ENCODE data around the gene RPS18. TPM values are rescaled to one million over a fixed set of nuclear protein-coding genes. Genes with fewer than 3 reads are reported as not detected.

The RPS18 gene
- total and polyA plus RNA-seq, 9 of the 15 experiments (the other 6 are each of a cell fraction or from before 2014, with no cell fraction given) = 5,023 to 17,516 (median 8,131) TPM

GRCh38 chr6:33248932-33249731 is 22.7 kb upstream of the RPS18 start (continued):
- TF ChIP-seq ZBED1 (IDR thresholded peaks at IDR 0.05) = no peak
- TF ChIP-seq CREB3 (tag; conservative IDR thresholded peaks at IDR 0.05; ENCODE audit: low read depth) = no peak; the same call in 1 of the 2 replicates
- TF ChIP-seq E2F8 (IDR thresholded peaks at IDR 0.05; ENCODE audit: low read depth, partially characterized antibody) = peak; percentile 45
- TF ChIP-seq NFYB (IDR thresholded peaks at IDR 0.05; ENCODE audit: extremely low read depth, insufficient read length) = peak; percentile 85
- no peak for TF ChIP-seq KLF6 (CRISPR knock-in tag; IDR thresholded peaks at IDR 0.05; ENCODE audit: borderline replicate concordance)
- TF ChIP-seq TEAD4 (IDR thresholded peaks at IDR 0.05; ENCODE audit: low read length) = no peak; the same call in 1 of the 2 replicates
- no peak for TF ChIP-seq TEAD4 (CRISPR knock-in tag; IDR thresholded peaks at IDR 0.05; ENCODE audit: borderline replicate concordance)
- peak; percentile 64 for TF ChIP-seq USF1 (CRISPR knock-in tag; IDR thresholded peaks at IDR 0.05)
- TF ChIP-seq ID3 (CRISPR knock-in tag; IDR thresholded peaks at IDR 0.05) = no peak
- no peak; the same call in 1 of the 2 replicates for TF ChIP-seq ID3 (tag; IDR thresholded peaks at IDR 0.05)
- no peak for TF ChIP-seq ZNF384 (IDR thresholded peaks at IDR 0.05; ENCODE audit: low read depth, low read length)
- peak; percentile 98 for TF ChIP-seq PKNOX1 (IDR thresholded peaks at IDR 0.05)
- TF ChIP-seq CHD1 (IDR thresholded peaks at IDR 0.05; ENCODE audit: low read length) = peak; percentile 5
- peak in 1 of 2 experiments; percentile 17; a peak in 1 of 4 replicates for TF ChIP-seq ZMIZ1 (IDR thresholded peaks at IDR 0.05; ENCODE audit: low read depth in 2 of 2, low read length in 2 of 2)
- no peak for TF ChIP-seq ZNF75A (CRISPR knock-in tag; IDR thresholded peaks at IDR 0.05)
- TF ChIP-seq ZNF778 (CRISPR knock-in tag; IDR thresholded peaks at IDR 0.05) = no peak
- peak; percentile 84; the same call in 1 of the 2 replicates for TF ChIP-seq DNMT1 (IDR thresholded peaks at IDR 0.05)
- no peak for TF ChIP-seq TAL1 (IDR thresholded peaks at IDR 0.05)

All from K562 (cell line).